ENCODE data around the gene SYT2. TPM values are rescaled to one million over a fixed set of nuclear protein-coding genes. Genes with fewer than 3 reads are reported as not detected.
A peak's percentile ranks its signal among the peaks of the same experiment; 100 is the strongest.
"Not testable (repeated sequence)": the region's sequence is repeated elsewhere in the genome, so short reads cannot be mapped to it uniquely, and the experiment has no call there.

SYT2 gene
- total and polyA plus RNA-seq, 9 of the 15 experiments (the other 6 are each of a cell fraction or from before 2014, with no cell fraction given) = not detected

- FAIRE-seq; H4K20me1 ChIP-seq (replicated peaks; ENCODE audit: control insufficient read depth, insufficient read depth, low read length); H3K9me3 ChIP-seq (replicated peaks; ENCODE audit: control insufficient read depth, insufficient read depth, low read depth, low read length); intact Hi-C loops (cut with micrococcal nuclease); H3K4me3 ChIP-seq; H3K9me1 ChIP-seq (ENCODE audit: control insufficient read depth, insufficient read depth, low read length); CTCF ChIA-PET (ENCODE audit: low intra/inter-chr PET ratio); H3K9ac ChIP-seq (ENCODE audit: insufficient read depth in 1 of 2, low read depth in 2 of 2, low read length in 2 of 2); H3K79me2 ChIP-seq (ENCODE audit: control insufficient read depth, insufficient read depth, low read length); BruUV-seq (replicated peaks); in situ Hi-C loops (cut with MboI); H3K27me3 ChIP-seq (ENCODE audit: control insufficient read depth in 2 of 2, insufficient read depth in 2 of 2, low read length in 2 of 2); H3K36me3 ChIP-seq (ENCODE audit: control insufficient read depth, insufficient read depth, low read length): not testable (repeated sequence)
- peak overlapping the region; percentile 7; the same call in 1 of the 2 replicates for H2AFZ ChIP-seq (ENCODE audit: low read depth, low read length)
- H3K4me2 ChIP-seq (ENCODE audit: insufficient read depth, low read length) = peak overlapping the region; percentile 20
- 10% methylated on average over 3 of the region's 3 CpGs for WGBS (ENCODE audit: insufficient coverage, low coverage, missing lambda C conversion rate)
- peak overlapping the region; percentile 30; the same call in 1 of the 3 replicates for H3K27ac ChIP-seq (ENCODE audit: extremely low read depth, low read depth, low read length)
- H3K4me1 ChIP-seq (replicated peaks in 1 of 2; ENCODE audit: control insufficient read depth in 2 of 2, insufficient read depth in 2 of 2, low read length in 2 of 2) = peaks cover 3 to 22% of the 10 kb centered on the region in 2 experiments; a peak in 3 of 5 replicates
- peak in 2 of 4 experiments; percentile 30 to 46 for DNase-seq (ENCODE audit: extremely low read depth in 1 of 4, low spot score in 3 of 4)
- peak; percentile 81 for ATAC-seq
- POLR2A ChIA-PET = interaction anchor here (0.6 to 1.0 kb wide), 2 partner anchors 13 to 732 kb away, joined by 4 to 6 read pairs; no protein-coding TSS in a partner anchor
- peak; percentile 67 for TF ChIP-seq CREM (IDR thresholded peaks at IDR 0.05; ENCODE audit: low read depth)
- TF ChIP-seq HMBOX1 (IDR thresholded peaks at IDR 0.05) = peak; percentile 78
- TF ChIP-seq ZNF766 (CRISPR knock-in tag; conservative IDR thresholded peaks at IDR 0.05) = peak; percentile 92
- 0 out of 4 replicates have a peak, but pooled peaks of 1 of the 2 experiments have one; percentile 36 for TF ChIP-seq MLLT1 (IDR thresholded peaks at IDR 0.05)
- peak in 1 of 2 experiments; percentile 18; a peak in 1 of 4 replicates for TF ChIP-seq RCOR1 (IDR thresholded peaks at IDR 0.05; ENCODE audit: borderline replicate concordance in 1 of 2, low read depth in 2 of 2, low read length in 2 of 2)
- 0 out of 2 replicates have a peak, but pooled peaks have one; percentile 22 for TF ChIP-seq SMARCA4 (IDR thresholded peaks at IDR 0.05)
- TF ChIP-seq ESRRA (IDR thresholded peaks at IDR 0.05; ENCODE audit: borderline replicate concordance, low read depth) = peak; percentile 29; the same call in 1 of the 2 replicates
Measured at GRCh38 chr1:202546796-202547195, 163.5 kb downstream of the SYT2 start.
